GM18951 (cell line): ENCODE measurements around the gene PCDHGC3.
"Not testable (repeated sequence)": the region's sequence is repeated elsewhere in the genome, so short reads cannot be mapped to it uniquely, and the experiment has no call there.

ENCODE experiments used
- POLR2A ChIP-seq: IDR thresholded peaks from 4 replicates; pipeline ENCODE4 v1.6.1; 2011; ENCODE audit warnings: mild to moderate bottlenecking; ENCODE audit not compliant: insufficient read length, insufficient read depth; ENCODE audit errors: extremely low read depth
- in situ Hi-C: fragments of 300-500 bp; cut with MboI; formaldehyde crosslinking; loops from one replicate; pipeline ENCODE4 v1.12.0; 2022; ENCODE audit warnings: low sequenced_read_pairs, mixed read lengths, inconsistent platforms; ENCODE audit not compliant: unreplicated experiment

Gene PCDHGC3

DNA sequence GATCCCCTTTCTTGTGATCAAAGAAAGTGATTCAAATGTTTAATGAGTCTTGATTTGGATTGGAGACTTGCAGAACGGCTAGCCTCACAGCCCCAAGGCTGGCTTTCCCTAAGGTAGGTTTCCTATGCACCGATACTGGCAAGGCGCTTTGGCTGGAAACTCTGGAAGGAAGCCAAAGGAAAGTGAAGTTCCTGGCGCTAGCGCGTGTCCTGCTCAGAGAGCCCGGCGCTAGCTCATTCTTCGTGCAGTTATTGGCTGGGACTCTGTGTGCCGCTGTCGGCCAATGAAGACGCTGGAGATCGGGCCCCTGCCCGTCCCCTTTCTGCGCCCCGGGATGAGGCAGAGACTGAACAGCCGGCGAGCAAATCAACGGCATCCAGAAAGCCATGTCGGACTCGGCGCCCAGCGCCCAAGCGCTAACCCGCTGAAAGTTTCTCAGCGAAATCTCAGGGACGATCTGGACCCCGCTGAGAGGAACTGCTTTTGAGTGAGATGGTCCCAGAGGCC, at the start of gene PCDHGC3:
Gene PCDHGC3 (plus strand): TSS at position 342 of the 507 bp plus-strand sequence. CDS start 151 bp downstream, at position 493.
- in situ Hi-C loops, result no loop called here
- TF ChIP-seq POLR2A, result peak; percentile 25

DNA sequence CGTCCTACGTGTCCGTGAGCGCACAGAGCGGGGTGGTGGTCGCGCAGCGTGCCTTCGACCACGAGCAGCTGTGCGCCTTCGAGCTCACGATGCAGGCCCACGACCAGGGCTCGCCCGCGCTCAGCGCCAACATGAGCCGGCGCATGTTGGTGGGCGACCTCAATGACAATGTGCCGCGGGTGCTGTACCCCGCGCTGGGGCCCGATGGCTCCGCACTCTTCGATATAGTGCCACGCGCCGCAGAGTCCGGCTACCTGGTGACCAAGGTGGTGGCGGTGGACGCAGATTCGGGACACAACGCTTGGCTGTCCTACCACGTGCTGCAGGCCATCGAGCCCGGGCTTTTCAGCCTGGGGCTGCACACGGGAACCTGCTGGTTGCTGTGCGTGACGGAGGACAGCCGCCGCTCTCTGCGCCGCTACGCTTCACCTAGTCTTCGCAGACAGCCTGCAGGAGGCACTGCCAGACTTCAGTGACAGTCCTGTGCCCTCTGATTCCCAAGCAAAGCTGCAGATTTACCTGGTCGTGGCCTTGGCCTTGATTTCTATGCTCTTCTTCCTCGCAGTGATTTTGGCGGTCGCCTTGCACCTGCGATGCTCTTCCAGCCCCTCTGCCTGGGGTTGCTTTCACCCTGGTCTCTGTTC, 47.9 kb upstream of the PCDHGC3 start:
- TF ChIP-seq POLR2A, result no peak
- in situ Hi-C loops, result no loop called here

DNA sequence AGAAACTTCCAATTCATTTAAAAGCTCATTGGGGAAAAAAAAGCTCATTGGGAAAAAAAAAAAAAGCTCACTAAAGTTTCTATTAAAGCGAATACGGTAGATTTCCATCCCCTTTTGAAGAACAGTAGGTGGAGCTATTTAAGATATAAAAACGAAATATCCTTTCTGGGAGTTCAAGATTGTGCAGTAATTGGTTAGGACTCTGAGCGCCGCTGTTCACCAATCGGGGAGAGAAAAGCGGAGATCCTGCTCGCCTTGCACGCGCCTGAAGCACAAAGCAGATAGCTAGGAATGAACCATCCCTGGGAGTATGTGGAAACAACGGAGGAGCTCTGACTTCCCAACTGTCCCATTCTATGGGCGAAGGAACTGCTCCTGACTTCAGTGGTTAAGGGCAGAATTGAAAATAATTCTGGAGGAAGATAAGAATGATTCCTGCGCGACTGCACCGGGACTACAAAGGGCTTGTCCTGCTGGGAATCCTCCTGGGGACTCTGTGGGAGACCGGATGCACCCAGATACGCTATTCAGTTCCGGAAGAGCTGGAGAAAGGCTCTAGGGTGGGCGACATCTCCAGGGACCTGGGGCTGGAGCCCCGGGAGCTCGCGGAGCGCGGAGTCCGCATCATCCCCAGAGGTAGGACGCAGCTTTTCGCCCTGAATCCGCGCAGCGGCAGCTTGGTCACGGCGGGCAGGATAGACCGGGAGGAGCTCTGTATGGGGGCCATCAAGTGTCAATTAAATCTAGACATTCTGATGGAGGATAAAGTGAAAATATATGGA, 45.2 kb upstream of the PCDHGC3 start, which contains the start of gene PCDHGA12:
Gene PCDHGA12 (plus strand): TSS at position 176 of the 782 bp plus-strand sequence. CDS start 253 bp downstream, at position 429.
- TF ChIP-seq POLR2A, result no peak
- in situ Hi-C loops, result no loop called here

DNA sequence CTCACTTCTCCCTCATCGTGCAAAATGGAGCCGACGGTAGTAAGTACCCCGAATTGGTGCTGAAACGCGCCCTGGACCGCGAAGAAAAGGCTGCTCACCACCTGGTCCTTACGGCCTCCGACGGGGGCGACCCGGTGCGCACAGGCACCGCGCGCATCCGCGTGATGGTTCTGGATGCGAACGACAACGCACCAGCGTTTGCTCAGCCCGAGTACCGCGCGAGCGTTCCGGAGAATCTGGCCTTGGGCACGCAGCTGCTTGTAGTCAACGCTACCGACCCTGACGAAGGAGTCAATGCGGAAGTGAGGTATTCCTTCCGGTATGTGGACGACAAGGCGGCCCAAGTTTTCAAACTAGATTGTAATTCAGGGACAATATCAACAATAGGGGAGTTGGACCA, 44.5 kb upstream of the PCDHGC3 start:
- TF ChIP-seq POLR2A, result peak; percentile 44
- in situ Hi-C loops, result no loop called here

DNA sequence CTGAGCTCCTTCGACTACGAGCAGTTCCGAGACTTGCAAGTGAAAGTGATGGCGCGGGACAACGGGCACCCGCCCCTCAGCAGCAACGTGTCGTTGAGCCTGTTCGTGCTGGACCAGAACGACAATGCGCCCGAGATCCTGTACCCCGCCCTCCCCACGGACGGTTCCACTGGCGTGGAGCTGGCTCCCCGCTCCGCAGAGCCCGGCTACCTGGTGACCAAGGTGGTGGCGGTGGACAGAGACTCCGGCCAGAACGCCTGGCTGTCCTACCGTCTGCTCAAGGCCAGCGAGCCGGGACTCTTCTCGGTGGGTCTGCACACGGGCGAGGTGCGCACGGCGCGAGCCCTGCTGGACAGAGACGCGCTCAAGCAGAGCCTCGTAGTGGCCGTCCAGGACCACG, 43.5 kb upstream of the PCDHGC3 start:
- in situ Hi-C loops, result not testable (repeated sequence)

DNA sequence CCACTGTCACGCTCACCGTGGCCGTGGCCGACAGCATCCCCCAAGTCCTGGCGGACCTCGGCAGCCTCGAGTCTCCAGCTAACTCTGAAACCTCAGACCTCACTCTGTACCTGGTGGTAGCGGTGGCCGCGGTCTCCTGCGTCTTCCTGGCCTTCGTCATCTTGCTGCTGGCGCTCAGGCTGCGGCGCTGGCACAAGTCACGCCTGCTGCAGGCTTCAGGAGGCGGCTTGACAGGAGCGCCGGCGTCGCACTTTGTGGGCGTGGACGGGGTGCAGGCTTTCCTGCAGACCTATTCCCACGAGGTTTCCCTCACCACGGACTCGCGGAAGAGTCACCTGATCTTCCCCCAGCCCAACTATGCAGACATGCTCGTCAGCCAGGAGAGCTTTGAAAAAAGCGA, 43.0 kb upstream of the PCDHGC3 start:
- in situ Hi-C loops, result not testable (repeated sequence)

DNA sequence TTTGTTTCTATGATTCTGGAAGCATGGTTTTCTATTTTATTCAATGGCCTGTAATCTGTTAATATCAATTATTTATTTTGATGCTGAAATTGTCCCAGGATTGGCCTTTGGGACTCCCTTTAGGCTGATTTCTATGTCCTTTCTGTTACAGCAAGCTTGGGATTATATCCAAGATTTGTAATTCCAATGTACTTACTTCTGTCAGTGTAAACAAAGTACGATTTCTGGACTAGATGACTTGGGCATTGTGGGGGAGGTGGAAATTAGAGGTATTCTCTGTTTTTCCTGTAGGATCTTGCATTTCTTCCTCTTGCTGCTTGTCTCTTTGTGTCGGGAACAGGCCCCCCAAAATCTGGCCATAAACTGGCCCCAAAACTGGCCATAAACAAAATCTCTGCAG, 41.8 kb upstream of the PCDHGC3 start:
- in situ Hi-C loops, result no loop called here

DNA sequence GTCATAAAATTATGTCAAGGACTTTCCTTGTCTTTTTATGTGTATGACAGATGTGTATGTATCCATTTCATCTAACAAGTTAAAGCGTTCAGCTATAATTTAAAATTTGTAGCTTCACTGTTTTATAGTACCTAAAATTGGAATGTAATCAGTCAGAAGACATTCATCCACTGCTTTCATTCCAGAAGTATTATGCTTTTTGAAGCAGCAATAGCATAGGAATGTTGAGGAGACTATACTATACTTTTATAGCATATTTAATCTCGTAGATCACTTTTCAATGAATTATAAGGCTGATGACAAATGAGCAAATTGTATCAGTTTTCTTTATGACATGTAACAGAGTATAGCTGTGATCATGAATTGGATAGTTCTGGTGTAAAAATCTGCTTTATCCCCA, 38.5 kb upstream of the PCDHGC3 start:
- in situ Hi-C loops, result no loop called here
- no peak for TF ChIP-seq POLR2A

More for the DNA sequence above, 41.8 kb upstream of the PCDHGC3 start:
- TF ChIP-seq POLR2A, result no peak

DNA sequence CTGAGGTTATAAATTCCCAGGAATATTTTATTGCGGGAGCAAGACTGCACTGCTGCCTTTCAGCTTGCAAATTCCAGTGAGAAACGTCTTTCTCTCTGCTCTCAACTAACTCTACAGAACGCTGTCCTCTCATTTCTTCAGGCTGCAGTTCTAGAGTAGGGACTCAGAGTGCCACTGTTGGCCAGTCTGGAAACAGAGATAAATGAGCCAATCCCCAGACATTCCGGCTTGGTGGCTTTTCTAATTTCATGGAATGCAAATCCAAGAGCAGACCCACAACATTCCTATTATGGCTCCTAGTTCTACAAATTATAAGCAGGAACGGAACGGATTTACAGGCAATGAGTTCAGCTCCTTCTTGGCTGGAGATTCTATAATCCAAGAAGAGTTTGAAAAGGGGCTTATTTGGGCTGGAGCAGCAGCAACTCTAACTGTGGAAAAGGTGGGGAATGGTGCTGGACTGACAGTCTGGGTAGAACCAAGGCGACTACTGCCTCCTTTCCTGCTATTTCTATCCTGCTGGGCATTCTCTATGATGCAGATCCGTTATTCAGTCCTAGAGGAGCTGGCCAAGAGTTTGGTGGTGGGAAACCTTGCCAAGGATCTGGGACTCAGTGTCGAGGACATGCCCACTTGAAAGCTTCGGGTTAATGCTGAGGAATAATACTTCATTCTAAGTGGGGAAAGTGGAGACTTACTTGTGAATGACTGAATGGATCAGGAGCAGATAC, 36.2 kb upstream of the PCDHGC3 start:
- in situ Hi-C loops, result no loop called here
- TF ChIP-seq POLR2A, result no peak

DNA sequence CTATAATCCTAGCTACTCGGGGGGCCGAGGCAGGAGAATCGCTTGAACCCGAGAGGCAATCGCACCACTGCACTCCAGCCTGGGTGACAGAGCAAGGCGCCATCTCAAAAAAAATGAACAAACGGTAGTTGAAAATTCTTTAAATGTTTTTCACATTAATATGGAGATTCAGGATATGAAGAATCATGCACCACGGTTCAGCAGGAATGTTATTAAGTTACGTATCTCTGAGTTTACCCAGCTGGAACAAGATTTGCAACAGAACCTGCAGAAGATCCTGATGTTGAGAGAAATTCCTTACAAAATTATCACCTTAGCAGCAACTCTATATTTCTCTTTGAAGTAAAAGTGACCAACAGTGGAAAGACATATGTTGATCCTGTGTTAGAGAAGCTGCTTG, 35.4 kb upstream of the PCDHGC3 start:
- no peak for TF ChIP-seq POLR2A
- in situ Hi-C loops, result no loop called here

DNA sequence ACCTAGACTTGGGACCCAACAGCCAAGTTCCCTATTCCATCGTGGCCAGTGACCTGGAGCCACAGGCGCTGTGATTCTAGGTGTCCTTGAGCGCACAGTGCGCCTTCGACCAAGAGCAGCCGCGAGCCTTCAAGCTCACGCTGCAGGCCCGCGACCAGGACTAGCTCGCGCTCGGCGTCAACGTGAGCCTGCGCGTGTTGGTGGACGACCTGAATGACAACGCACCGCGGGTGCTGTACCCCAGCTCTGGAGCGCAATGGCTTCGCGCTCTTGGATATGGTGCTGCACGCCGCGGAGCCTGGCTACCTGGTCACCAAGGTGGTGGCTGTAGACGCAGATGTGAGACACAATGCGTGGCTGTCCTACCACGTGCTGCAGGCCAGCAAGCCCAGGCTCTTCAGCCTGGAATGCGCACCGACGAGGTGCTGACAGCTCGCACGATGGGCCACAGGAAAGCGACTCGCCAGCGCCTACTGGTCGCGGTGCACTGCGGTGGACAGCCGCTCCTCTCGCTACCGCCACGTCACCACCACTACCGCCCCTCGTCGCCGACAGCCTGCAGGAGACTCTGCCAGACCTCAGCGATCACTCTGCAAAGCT, 34.1 kb upstream of the PCDHGC3 start:
- no peak for TF ChIP-seq POLR2A
- in situ Hi-C loops, result no loop called here

DNA sequence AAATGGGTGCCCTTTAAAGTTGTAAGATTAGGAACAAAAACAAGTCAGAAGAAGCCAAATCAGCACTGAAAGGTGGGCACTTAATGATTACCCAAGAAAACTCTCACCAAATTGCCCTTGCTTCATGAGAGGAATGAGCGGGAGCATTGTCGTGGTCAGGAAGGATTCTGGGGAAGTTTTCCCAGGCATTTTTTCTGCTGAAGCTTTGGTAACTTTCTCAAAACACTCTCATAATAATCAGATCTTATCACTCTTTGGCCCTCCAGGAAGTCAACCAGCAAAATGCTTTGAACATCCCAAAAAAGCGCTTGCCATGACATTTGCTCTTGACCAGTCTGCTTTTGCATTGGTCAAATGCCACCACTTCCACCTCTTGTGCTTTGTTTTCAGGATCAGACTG, 10.4 kb upstream of the PCDHGC3 start:
- no peak for TF ChIP-seq POLR2A
- in situ Hi-C loops, result no loop called here
